GM12875 (cell line): Measurements from ENCODE around the gene DUT.
"Not testable (repeated sequence)": the region's sequence is repeated elsewhere in the genome, so short reads cannot be mapped to it uniquely, and the experiment has no call there.

Experiments used
- H3K4me3 ChIP-seq: one replicate; pipeline ENCODE4 v1.5.1; 2011; ENCODE audit warnings: low read depth, low read length, control low read depth
- TF ChIP-seq, protein P1 (sequence below): IDR thresholded peaks from 2 replicates; pipeline ENCODE4 v1.5.1; 2011; ENCODE audit warnings: low read depth, mild to moderate bottlenecking, control low read depth, inconsistent platforms, low read length, moderate library complexity, borderline replicate concordance; ENCODE audit not compliant: insufficient read depth

Gene DUT

DNA sequence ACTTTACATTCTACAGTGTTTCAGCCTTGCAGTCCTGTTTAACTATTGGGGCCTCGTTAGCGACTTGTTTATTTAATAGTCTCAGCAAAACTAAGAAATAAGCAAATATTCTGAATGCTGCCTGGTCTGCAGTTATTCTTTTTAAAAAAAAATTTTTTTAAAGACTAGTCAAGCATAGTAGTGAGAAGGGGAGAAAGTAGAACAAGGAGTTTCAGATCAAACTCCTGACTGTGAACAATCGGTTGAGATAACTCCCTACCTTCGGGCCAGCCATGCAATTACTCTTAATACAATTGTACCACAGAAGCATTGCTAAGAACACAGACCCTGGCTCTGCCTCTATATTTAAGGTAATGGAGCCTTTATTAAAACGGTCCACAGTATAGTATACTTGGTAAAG is 5.8 kb upstream of the DUT start:
- TF ChIP-seq, protein P1, sequence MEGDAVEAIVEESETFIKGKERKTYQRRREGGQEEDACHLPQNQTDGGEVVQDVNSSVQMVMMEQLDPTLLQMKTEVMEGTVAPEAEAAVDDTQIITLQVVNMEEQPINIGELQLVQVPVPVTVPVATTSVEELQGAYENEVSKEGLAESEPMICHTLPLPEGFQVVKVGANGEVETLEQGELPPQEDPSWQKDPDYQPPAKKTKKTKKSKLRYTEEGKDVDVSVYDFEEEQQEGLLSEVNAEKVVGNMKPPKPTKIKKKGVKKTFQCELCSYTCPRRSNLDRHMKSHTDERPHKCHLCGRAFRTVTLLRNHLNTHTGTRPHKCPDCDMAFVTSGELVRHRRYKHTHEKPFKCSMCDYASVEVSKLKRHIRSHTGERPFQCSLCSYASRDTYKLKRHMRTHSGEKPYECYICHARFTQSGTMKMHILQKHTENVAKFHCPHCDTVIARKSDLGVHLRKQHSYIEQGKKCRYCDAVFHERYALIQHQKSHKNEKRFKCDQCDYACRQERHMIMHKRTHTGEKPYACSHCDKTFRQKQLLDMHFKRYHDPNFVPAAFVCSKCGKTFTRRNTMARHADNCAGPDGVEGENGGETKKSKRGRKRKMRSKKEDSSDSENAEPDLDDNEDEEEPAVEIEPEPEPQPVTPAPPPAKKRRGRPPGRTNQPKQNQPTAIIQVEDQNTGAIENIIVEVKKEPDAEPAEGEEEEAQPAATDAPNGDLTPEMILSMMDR, result no peak
- no peak overlapping the region for H3K4me3 ChIP-seq

DNA sequence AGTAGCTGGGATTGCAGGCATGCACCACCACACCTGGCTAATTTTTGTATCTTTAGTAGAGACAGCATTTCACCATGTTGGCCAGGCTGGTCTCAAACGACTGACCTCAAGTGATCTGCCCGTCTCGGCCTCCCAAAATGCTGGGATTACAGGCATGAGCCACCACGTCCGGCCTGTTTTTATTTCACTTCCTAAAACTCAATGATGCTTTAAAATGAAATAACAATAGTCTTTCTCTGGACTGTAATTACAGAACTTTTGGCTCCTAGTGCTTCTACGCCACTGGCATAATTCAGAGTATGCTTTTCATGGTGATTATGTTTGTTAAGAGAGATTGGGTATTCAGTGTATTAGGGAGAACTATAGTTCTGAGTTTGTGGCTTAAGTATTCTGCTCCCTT is 5.0 kb upstream of the DUT start:
- not testable (repeated sequence) for H3K4me3 ChIP-seq

DNA sequence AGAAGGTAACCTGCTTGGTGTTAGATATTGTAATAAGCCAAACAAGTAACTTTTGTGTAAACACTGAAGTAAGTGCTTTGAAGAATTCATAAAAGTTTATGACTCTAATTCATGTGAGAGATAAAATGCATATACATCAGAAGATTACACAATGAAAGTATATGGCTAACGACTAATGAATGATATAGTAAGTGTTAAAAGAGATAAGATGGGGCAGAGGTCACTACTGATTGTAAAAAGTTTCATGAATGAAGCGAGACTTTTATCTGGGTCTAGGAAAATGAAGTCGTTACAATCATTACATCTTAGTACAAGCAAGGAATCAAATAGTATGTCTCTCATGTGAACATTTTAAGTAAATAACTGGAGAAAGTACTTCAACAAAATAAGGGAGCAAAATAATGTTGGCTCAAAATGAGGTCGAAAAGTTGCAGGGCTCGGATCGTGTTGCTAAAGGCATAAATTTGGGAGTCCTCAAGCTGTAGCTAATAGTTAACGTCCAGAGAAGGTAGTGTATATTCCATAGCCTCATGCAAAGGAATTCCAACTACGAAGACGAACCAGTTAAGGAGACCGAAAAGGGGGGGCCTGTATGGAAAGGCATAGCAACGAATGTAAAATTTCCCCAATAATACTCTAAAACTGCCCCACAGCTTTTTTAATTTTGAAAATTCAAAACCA is 984 bp upstream of the DUT start:
- TF ChIP-seq, protein P1, result no peak
- H3K4me3 ChIP-seq, result peak overlapping the region; percentile 77

DNA sequence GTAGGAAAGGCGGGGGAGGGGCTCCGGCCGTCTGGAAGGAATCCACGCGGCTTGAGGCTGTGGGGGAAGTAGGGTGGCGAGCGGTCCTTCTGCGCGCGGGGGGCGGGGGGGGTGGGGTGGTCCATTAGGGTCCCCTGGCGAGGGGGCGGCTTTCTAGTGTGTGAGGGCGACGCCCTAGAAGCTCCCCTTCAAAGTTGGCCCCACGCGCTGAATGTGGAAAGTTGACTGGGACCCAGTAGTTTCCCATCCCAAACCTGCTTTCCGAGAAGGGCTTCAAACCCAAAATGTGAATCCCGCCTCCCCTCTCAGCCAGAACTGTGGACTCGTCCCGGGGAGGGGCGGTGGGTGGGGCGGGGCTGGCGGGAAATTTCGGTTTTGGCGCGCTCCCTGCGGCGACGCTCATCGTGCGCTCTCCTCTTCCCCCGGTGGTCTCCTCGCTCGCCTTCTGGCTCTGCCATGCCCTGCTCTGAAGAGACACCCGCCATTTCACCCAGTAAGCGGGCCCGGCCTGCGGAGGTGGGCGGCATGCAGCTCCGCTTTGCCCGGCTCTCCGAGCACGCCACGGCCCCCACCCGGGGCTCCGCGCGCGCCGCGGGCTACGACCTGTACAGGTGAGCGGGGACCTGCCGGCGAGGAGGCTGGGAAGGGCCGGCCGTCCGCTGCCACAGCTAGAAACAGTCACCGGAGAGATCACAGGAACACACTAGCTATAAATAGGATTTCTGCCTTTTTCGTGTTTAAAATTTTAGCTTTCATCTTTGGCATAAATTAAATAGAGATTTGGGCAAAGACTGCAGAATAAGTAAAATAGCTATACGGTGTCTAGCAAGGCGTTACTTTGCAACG is 790 bp downstream of the DUT start:
- H3K4me3 ChIP-seq, result peak overlapping the region; percentile 77
- TF ChIP-seq, protein P1, result no peak

DNA sequence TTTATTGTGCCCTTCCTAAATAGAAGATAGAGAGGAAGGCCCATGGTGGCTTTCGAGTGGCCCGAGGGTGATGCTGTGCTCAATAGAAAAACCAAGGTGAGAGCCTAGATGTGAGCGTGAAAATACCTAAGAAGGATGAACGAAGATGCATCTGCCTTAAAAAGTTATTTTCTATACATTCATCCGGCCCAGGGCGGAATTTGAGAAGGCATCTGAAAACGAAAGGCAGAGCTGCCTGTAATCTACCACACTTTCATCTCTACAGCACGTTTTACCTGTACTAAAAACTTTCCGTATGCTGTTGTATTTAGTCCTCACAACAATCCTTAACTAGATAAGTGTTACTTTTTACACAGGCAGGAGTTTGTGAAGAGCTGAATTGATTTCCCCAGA is 1.4 kb downstream of the DUT start:
- TF ChIP-seq, protein P1, result no peak
- H3K4me3 ChIP-seq, result peak overlapping the region; percentile 77

DNA sequence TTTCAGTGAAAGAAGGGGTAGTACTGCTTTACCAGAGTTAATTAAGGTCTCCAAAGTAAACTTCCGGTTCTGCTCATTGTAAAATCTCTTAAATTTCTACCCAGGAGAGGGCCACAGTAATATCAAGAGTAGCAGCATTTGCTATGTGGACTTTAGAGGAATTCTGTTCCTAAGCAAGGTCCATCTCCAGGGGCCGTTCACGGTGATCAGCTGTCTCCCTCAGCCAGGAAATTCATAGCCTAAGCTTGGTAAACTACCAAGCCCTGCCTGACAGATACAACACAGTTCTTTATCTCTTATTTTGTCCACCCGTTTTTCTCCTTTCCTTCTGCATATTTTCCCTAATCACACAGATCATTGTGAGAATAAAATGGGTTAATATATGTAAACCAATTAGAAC is 2.3 kb downstream of the DUT start:
- peak overlapping the region; percentile 77 for H3K4me3 ChIP-seq
- TF ChIP-seq, protein P1, result no peak

DNA sequence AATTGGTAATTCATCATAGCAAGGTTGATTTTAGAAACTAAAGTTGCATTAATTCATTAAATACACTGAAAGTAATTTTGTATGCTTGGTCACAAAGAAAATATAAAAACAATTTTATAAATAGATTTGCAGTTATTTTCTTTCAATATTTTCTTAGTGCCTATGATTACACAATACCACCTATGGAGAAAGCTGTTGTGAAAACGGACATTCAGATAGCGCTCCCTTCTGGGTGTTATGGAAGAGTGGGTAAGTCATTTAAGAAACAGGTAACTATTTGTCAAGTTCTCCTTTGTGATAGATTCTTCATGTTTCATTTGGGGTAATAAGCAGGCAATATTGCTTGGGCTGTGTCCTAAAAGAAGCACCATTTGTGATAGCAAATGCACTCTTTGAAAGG is 3.0 kb downstream of the DUT start:
- TF ChIP-seq, protein P1, result no peak
- H3K4me3 ChIP-seq, result no peak overlapping the region
